IMR-90 (cell line): ENCODE results near the gene ABHD13. TPM values are rescaled to one million over a fixed set of nuclear protein-coding genes. Genes with fewer than 3 reads are reported as not detected.

Source experiments
- ATAC-seq: fragments of 200-7000 bp; cut with Tn5 transposase; 2 replicates; pipeline ENCODE4 v1.9.1; 2020; ENCODE audit warnings: low read depth, mild to moderate bottlenecking, moderate library complexity
- BruUV-seq: library from RNA; stranded (reverse); fragments of 400-500 nt; replicated peaks from 2 replicates; lab custom pipeline; 2021; lab: Mats Ljungman, UMichigan
- CTCF ChIA-PET: fragments of 300-600 bp; formaldehyde crosslinking; extraction: SDS; loops from one replicate; lab custom pipeline; 2021; ENCODE audit warnings: antibody characterized with exemption; lab: Yijun Ruan, JAX
- POLR2A ChIA-PET: fragments of 300-600 bp; sonication (Branson Sonifier 250); formaldehyde crosslinking; loops from one replicate; lab custom pipeline; 2022; ENCODE audit warnings: antibody characterized with exemption; ENCODE audit not compliant: unreplicated experiment; lab: Charles Lee
- DNase-seq: peaks from one replicate; pipeline ENCODE4 v3.0.0; 2013
- H2AFZ ChIP-seq: replicated peaks from 2 replicates; pipeline ENCODE3; 2013; ENCODE audit warnings: low read length, mild to moderate bottlenecking; ENCODE audit not compliant: poor library complexity
- H2AK5ac ChIP-seq: 2 replicates; pipeline ENCODE4 v1.6.1; 2013; ENCODE audit warnings: low read depth, low read length, inconsistent platforms
- H2AK9ac ChIP-seq: replicated peaks from 2 replicates; pipeline ENCODE3; 2013; ENCODE audit warnings: mild to moderate bottlenecking, low read depth, low read length, moderate library complexity; ENCODE audit not compliant: poor library complexity
- H2BK120ac ChIP-seq: 2 replicates; pipeline ENCODE4 v1.6.1; 2013; ENCODE audit warnings: low read depth, low read length, inconsistent platforms
- H2BK15ac ChIP-seq: 3 replicates; pipeline ENCODE4 v1.6.1; 2013; ENCODE audit warnings: low read depth, low read length, inconsistent platforms
- H2BK20ac ChIP-seq: 2 replicates; pipeline ENCODE4 v1.6.1; 2013; ENCODE audit warnings: low read depth, mild to moderate bottlenecking, inconsistent platforms, low read length, moderate library complexity
- H2BK5ac ChIP-seq: 2 replicates; pipeline ENCODE4 v1.6.1; 2013; ENCODE audit warnings: mild to moderate bottlenecking, low read depth, low read length, inconsistent platforms; ENCODE audit not compliant: poor library complexity, severe bottlenecking
- H3K14ac ChIP-seq: replicated peaks from 2 replicates; pipeline ENCODE4 v1.6.1; 2013; ENCODE audit warnings: low read depth, low read length, inconsistent platforms
- H3K18ac ChIP-seq: 2 replicates; pipeline ENCODE4 v1.6.1; 2013; ENCODE audit warnings: low read depth, low read length, control low read depth
- H3K23ac ChIP-seq: 2 replicates; pipeline ENCODE4 v1.6.1; 2013; ENCODE audit warnings: low read depth, low read length, inconsistent platforms
- H3K27ac ChIP-seq: 2 replicates; pipeline ENCODE4 v1.5.1; 2013; ENCODE audit warnings: mild to moderate bottlenecking, control low read depth, low read length; ENCODE audit not compliant: insufficient read depth
- H3K27me3 ChIP-seq: 2 replicates; pipeline ENCODE4 v1.6.1; 2013; ENCODE audit warnings: low read length; ENCODE audit not compliant: control insufficient read depth, insufficient read depth
- H3K36me3 ChIP-seq: 2 replicates; pipeline ENCODE4 v1.6.1; 2013; ENCODE audit warnings: low read length, mixed read lengths; ENCODE audit not compliant: control insufficient read depth, insufficient read depth
- H3K4ac ChIP-seq: 2 replicates; pipeline ENCODE4 v1.6.1; 2013; ENCODE audit warnings: low read depth, low read length, inconsistent platforms
- H3K4me1 ChIP-seq: 2 replicates; pipeline ENCODE4 v1.6.1; 2013; ENCODE audit warnings: low read length, mixed read lengths; ENCODE audit not compliant: control insufficient read depth, insufficient read depth
- H3K4me2 ChIP-seq: 2 replicates; pipeline ENCODE4 v1.6.1; 2013; ENCODE audit warnings: low read depth, mild to moderate bottlenecking, control low read depth, low read length, moderate library complexity
- H3K4me3 ChIP-seq: 2 replicates; pipeline ENCODE4 v1.5.1; 2013; ENCODE audit warnings: low read depth, mild to moderate bottlenecking, control low read depth, low read length, moderate library complexity; ENCODE audit not compliant: insufficient read depth
- H3K56ac ChIP-seq: 2 replicates; pipeline ENCODE4 v1.6.1; 2013; ENCODE audit warnings: low read length, inconsistent platforms; ENCODE audit not compliant: insufficient read depth; ENCODE audit errors: extremely low read depth
- H3K79me1 ChIP-seq, 2 experiments: 2 replicates each; pipeline ENCODE4 v1.6.1; 2013; ENCODE audit warnings: low read length in 2 of 2, inconsistent platforms in 1 of 2, low read depth in 1 of 2
- H3K9ac ChIP-seq: 2 replicates; pipeline ENCODE4 v1.6.1; 2013; ENCODE audit warnings: low read depth, low read length, control low read depth
- H3K9me1 ChIP-seq: 2 replicates; pipeline ENCODE4 v1.6.1; 2013; ENCODE audit warnings: low read length, inconsistent platforms; ENCODE audit not compliant: insufficient read depth
- H3K9me3 ChIP-seq: 2 replicates; pipeline ENCODE4 v1.6.1; 2013; ENCODE audit warnings: low read length; ENCODE audit not compliant: control insufficient read depth, insufficient read depth
- H4K20me1 ChIP-seq: 2 replicates; pipeline ENCODE4 v1.6.1; 2013; ENCODE audit warnings: low read length, inconsistent platforms; ENCODE audit not compliant: insufficient read depth
- H4K5ac ChIP-seq: 2 replicates; pipeline ENCODE4 v1.6.1; 2013; ENCODE audit warnings: mild to moderate bottlenecking, low read depth, low read length, control low read depth
- H4K8ac ChIP-seq, 2 experiments: 2 replicates each; pipeline ENCODE4 v1.6.1; 2013; ENCODE audit warnings: low read depth in 2 of 2, low read length in 2 of 2, control low read depth in 1 of 2, inconsistent platforms in 1 of 2
- H4K91ac ChIP-seq: 2 replicates; pipeline ENCODE4 v1.6.1; 2013; ENCODE audit warnings: low read depth, low read length, inconsistent platforms; ENCODE audit not compliant: insufficient read depth
- MAFK ChIP-seq: IDR thresholded peaks from 2 replicates; pipeline ENCODE4 v1.6.1; 2012; ENCODE audit warnings: low read depth, low read length, improper control_type of control experiment
- MXI1 ChIP-seq: IDR thresholded peaks from 2 replicates; pipeline ENCODE4 v1.6.1; 2012; ENCODE audit warnings: low read depth, mild to moderate bottlenecking, low read length, moderate library complexity, borderline replicate concordance
- POLR2A ChIP-seq: IDR thresholded peaks from 2 replicates; pipeline ENCODE4 v1.6.1; 2012; ENCODE audit warnings: mild to moderate bottlenecking, low read depth, low read length
- WGBS, 2 experiments: methylation state at CpG; one replicate each; pipeline versions ENCODE4 v1.1.5 to v1.1.7; 2013; ENCODE audit warnings: missing lambda C conversion rate in 2 of 2; ENCODE audit not compliant: insufficient read length in 1 of 2; ENCODE audit errors: extremely low coverage in 2 of 2; 5-methylcytosine and 5-hydroxymethylcytosine counted together
- dilution Hi-C: fragments of 300-500 bp; cut with HindIII; formaldehyde crosslinking; loops from one replicate; pipeline ENCODE4 v1.14.3; 2018; ENCODE audit warnings: low sequenced_read_pairs; ENCODE audit not compliant: unreplicated experiment
- in situ Hi-C: fragments of 300-500 bp; cut with MboI; formaldehyde crosslinking; loops from 3 replicates; pipeline ENCODE4 v1.14.3; 2019; ENCODE audit warnings: low sequenced_read_pairs, inconsistent platforms, mixed read lengths
- intact Hi-C: fragments of 100-400 bp; cut with micrococcal nuclease; formaldehyde crosslinking; loops from 2 replicates; pipeline ENCODE4 v1.10.0; 2022
- polyA plus RNA-seq, 3 experiments: library from polyadenylated mRNA; depleted of rRNA; stranded (reverse); fragments of >200 nt; gene quantifications; 2 replicates each; pipeline ENCODE4 v1.2.3, GENCODE V29; 2012; ENCODE audit warnings: low replicate concordance in 1 of 3
- total RNA-seq: library from RNA; depleted of rRNA; stranded (reverse); fragments of >200 nt; gene quantifications from 2 replicates; pipeline ENCODE4 v1.2.3, GENCODE V29; 2012

Gene ABHD13
- total and polyA plus RNA-seq, 2 of the 4 experiments (the other 2 are of a cell fraction): 4.0 to 4.1 TPM

DNA sequence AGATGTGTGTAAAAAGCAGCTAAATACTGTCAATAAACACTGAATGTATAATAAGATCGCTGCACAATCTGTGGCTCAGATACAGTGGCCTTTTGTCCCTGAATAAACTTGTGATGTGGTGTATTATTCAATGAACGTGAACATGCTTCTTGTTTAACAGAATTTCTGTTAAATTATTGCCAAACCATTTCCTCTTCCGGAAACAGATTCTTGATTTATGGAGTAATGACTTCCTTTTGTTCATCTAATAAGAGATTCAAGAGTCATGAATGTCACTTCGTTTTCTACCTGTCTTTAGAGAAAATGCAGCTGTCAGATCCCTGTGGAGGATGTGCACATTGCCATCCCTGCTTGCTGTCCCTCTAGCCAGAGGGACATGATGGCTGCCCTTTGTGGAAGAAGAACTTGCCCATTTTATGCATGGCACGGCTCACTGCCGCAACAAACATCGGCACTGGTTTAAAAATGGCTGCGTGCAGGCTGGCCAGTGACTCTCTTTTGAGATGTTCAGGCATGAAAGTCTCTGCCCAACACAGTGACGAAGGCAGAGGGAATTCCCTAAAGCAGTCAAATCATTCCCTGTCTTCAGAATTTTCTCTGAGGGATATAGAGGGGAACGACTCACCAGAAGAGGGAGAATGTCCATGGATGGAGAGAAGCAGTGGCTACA, 48.3 kb downstream of the ABHD13 start:
- DNase-seq: no peak
- ATAC-seq: no peak
- no peak overlapping the region for H4K5ac ChIP-seq
- dilution Hi-C loops (no loop called here), in situ Hi-C loops (no loop called here), intact Hi-C loops (no loop called here)
- no peak overlapping the region for H3K4me2 ChIP-seq
- H3K4ac ChIP-seq: no peak overlapping the region
- no peak overlapping the region for H2BK20ac ChIP-seq
- no peaks in the 10 kb centered on the region for H3K79me1 ChIP-seq
- peaks cover 3% of the 10 kb centered on the region; the same call in 1 of the 2 replicates for H3K9me1 ChIP-seq
- no peak overlapping the region for H3K4me3 ChIP-seq
- no peak overlapping the region for H4K8ac ChIP-seq
- H3K36me3 ChIP-seq: no peaks in the 10 kb centered on the region
- H4K91ac ChIP-seq: no peak overlapping the region
- no peak overlapping the region for H2BK15ac ChIP-seq
- H2BK5ac ChIP-seq: no peak overlapping the region
- TF ChIP-seq MXI1 (no peak), MAFK (no peak), POLR2A (no peak)
- H2AK5ac ChIP-seq: no peak overlapping the region
- no peak overlapping the region for H3K27ac ChIP-seq
- H3K18ac ChIP-seq: no peak overlapping the region
- no TSS peak for BruUV-seq
- POLR2A ChIA-PET: no interaction called here
- no CpG with 5 or more reads among the region's 10 CpGs for WGBS, 2 experiments
- H3K14ac ChIP-seq: no peak overlapping the region
- no peak overlapping the region for H2BK120ac ChIP-seq
- H3K4me1 ChIP-seq: peaks cover 2% of the 10 kb centered on the region; the same call in 1 of the 2 replicates
- no peak overlapping the region for H3K56ac ChIP-seq
- no peak overlapping the region for H3K23ac ChIP-seq
- H2AFZ ChIP-seq: no peak overlapping the region
- no peak overlapping the region for H3K9ac ChIP-seq
- CTCF ChIA-PET: no interaction called here
- H4K20me1 ChIP-seq: no peaks in the 10 kb centered on the region
- no peaks in the 10 kb centered on the region for H3K9me3 ChIP-seq
- H3K27me3 ChIP-seq: no peaks in the 10 kb centered on the region
- H2AK9ac ChIP-seq: no peak overlapping the region
